ENCODE results near the gene CDC25B.

CDC25B gene

GRCh38 chr20:3763671-3764601, 32.2 kb upstream of the CDC25B start:
- no peak for DNase-seq (ENCODE audit: low read depth in 2 of 2)

GRCh38 chr20:3764659-3765058, 31.5 kb upstream of the CDC25B start:
- DNase-seq (ENCODE audit: low read depth in 2 of 2) = no peak

- DNase-seq (ENCODE audit: low read depth in 2 of 2) = no peak
Measured at GRCh38 chr20:3765171-3765882, 30.8 kb upstream of the CDC25B start.

DNA sequence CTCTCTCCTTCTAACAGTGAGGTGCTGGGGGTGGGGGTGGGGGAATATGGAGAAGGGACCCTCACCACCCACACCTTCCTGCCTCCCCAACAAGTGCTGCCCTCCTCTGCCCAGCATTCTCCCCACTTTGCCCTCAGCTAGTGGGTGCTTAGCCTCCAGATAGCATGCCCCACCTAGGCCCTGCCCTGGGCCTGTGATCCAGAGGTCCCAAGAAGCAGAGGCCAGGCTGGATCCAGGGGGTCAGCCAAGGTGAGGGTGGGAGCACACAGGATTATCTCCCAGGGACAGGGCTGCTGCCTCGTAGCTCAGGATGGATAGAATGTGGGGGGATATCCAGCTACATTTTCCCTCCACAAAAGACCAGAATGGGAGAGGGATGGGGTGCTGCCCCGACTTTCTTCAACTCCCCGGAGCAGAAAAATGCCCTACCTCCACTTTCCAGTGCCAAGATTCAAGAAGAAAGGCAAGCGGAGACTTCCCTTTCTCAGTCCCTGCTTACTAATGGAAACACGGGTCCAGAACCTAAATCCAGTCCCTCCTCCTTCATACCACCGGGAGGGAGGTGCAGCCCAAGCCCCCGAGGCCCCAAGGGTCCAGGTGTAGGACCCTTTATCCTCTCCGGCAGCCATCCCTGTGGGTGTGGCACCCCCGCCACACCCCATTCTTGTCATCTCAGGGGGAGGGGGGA, 29.5 kb upstream of the CDC25B start:
- DNase-seq (ENCODE audit: low read depth in 2 of 2) = no peak

GRCh38 chr20:3767110-3767426, 29.0 kb upstream of the CDC25B start:
- DNase-seq (ENCODE audit: low read depth in 2 of 2) = no peak

DNA sequence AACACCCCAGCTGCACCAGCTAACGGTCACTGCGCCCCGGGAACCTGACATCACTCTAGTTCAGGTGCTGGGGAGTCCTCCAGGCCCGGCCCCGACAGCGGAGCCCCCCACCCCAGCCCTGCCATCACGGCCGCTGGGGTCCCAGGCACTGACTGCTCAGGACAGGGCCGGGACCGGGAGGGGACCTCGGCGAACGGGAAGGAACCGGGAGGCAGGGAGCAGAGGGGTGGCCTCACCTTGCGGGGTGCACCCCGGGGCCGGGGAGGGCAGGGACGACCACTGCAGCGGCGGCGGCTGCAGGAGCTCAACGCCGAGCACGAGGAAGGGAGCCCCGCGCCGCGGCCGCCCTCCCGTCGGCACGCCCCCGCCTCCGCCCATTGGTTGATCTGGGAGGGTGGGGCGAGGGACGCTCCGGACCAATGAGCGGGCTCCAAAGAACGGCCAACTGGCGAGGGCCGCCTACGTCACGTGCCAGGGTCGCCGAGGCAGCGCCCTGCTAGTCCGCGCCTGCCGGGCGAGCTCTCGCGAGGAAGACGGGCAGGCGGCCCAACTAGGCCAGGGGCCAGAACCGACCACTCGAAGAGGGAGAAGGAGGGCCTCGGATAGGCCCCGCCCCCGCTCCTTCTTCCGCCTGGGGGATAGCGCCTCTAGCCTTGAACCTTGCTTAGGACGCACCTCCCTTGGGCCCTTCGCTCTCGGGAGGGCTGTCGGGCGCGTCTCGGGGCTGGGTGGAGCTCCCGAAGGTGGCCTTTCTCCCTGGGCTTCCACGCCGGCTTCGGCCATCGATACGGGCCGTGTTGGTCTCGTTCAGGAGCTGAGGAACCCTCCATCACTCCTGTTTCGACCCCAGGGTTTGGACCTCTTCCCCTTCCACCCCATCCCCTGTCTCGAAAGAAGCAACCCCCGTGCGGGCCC, 28.4 kb upstream of the CDC25B start, which contains the start of gene ADISSP:
TSS of gene ADISSP (minus strand) at position 327 of the 915 bp plus-strand sequence. CDS start 7,653 bp downstream, outside the sequence.
- DNase-seq (ENCODE audit: low read depth in 2 of 2) = peak; percentile 94 to 97

- DNase-seq (ENCODE audit: low read depth in 2 of 2) = peak; percentile 58 to 65
Measured at GRCh38 chr20:3768342-3769130, 27.6 kb upstream of the CDC25B start.

DNA sequence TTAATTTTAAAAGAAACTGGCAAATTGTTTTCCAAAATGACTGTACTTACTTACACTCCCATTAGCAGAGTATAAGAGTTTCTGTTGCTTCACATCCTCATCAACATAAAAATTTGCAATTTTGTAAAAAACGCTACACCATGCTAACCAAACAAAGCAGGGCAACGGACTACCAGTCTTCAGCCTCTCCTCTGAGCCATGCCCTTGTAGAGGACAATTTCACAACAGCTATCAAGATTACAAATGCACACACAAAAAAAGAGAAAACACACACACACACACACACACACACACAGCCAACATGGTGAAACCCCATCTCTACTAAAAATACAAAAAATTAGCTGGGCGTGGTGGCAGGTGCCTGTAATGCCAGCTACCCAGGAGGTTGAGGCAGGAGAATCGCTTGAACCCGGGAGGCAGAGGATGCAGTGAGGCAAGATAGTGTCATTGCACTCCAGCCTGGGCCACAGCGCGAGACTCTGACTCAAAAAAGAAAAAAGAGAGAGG, 24.5 kb upstream of the CDC25B start:
- no peak for DNase-seq (ENCODE audit: low read depth in 2 of 2)

GRCh38 chr20:3775457-3776108, 20.5 kb upstream of the CDC25B start:
- no peak for DNase-seq (ENCODE audit: low read depth in 2 of 2)

- DNase-seq (ENCODE audit: low read depth in 2 of 2) = no peak
Measured at GRCh38 chr20:3777381-3777715, 18.8 kb upstream of the CDC25B start.

GRCh38 chr20:3777716-3778629, 18.1 kb upstream of the CDC25B start:
- DNase-seq (ENCODE audit: low read depth in 2 of 2) = peak in 1 of 2 experiments; percentile 54

DNA sequence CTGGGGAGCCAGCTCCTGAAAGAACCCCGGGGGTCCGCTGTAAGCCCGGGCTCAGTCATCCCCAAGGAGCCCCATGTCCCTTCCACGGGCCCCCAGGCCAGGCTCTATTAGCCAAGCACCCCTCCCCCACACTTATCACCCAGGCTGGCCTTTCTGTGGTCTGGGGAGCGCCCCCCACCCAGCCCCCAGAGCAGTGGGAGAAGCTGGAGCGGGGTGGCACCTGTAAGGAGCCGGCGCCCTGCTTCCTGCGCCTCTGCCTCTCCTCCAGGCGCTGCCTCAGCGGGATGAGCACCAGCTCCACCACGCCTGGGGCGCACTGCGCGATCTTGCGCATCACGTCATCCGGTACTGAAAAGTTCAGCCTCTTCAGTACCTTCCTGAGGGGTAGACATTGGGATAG, 17.1 kb upstream of the CDC25B start:
- no peak for DNase-seq (ENCODE audit: low read depth in 2 of 2)

DNA sequence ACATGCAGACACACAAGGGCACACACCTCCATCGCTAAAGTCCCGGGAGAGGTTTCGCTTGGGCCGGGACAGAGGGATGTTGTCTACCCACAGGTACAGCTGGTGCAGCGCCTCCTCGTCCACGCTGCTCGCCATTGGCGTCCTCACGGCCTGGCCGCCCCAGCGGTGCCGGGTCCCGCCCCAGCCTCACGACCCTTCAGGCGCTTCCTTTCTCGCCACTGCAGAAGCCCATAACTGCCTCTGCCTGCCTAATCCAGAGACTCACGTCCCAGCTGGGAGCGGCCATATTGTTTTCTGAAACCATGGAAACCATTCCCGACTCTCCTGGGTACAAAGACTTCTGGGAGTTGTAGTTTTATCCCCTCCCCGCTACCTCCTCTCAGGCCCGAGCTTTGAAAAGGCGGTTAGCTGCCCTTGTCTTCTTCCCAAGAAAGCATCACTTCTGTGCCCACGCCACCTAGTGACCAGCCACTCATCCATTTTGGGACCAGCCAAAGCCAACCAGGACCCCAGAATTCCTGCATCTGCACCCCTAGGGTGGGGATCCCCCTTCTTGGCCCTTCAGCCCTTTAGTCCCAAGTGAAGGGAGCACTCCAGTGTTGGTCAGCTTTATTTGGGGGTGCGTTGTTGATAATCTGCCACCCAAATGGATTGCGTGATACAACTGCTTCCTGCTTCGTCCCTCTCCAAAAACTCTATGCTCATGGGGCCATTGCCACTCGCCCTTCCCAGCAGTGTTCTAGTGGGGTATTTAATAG, 14.8 kb upstream of the CDC25B start, which contains the start of gene SPEF1:
TSS of gene SPEF1 (minus strand) at position 296 of the 758 bp plus-strand sequence. CDS start at position 135, 161 bp downstream.
- no peak for DNase-seq (ENCODE audit: low read depth in 2 of 2)

- DNase-seq (ENCODE audit: low read depth in 2 of 2) = no peak
Measured at GRCh38 chr20:3782597-3782996, 13.5 kb upstream of the CDC25B start.

- no peak for DNase-seq (ENCODE audit: low read depth in 2 of 2)
Measured at GRCh38 chr20:3783068-3783489, 13.0 kb upstream of the CDC25B start.

- no peak for DNase-seq (ENCODE audit: low read depth in 2 of 2)
Measured at GRCh38 chr20:3783511-3784195, 12.5 kb upstream of the CDC25B start.

DNA sequence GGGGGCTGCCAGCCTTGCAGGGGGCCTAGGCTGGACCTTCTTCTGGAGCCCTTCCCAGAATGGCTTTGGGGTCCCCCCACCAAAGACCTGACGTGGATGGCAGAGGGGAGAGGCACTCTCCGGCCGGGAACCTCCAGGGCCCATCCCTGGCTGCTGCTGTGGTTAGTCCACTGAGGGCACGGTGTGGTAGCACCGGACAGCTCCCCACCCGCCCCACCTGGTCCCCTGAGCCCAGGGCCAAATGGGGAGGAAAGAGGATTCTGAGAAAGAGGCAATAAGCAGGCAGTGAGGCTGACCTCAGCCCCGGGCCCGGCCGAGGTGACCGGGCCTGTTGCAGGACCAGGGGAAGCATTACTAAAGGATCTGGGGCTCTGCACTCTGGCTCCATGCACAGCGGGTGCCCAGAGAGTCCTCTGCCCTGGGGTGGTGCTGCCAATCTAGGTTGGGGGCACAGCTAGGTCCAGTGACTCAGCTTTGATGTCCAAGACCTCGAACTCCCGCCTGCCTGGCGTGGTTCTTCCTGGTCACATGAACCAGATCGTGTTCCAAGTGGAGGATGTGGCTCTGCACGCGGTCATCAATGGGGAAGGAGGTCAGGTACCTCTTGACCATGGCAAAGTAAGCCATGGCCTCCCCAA, 11.8 kb upstream of the CDC25B start:
- DNase-seq (ENCODE audit: low read depth in 2 of 2) = no peak
